HG03103 (cell line): ENCODE measurements around the gene NATD1.

Experiments
- ATAC-seq: cut with Tn5 transposase; IDR thresholded peaks from one replicate; pipeline ENCODE4 v1.9.1; 2021; ENCODE audit warnings: low read depth; ENCODE audit not compliant: unreplicated experiment

Gene NATD1, protein sequence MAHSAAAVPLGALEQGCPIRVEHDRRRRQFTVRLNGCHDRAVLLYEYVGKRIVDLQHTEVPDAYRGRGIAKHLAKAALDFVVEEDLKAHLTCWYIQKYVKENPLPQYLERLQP

DNA sequence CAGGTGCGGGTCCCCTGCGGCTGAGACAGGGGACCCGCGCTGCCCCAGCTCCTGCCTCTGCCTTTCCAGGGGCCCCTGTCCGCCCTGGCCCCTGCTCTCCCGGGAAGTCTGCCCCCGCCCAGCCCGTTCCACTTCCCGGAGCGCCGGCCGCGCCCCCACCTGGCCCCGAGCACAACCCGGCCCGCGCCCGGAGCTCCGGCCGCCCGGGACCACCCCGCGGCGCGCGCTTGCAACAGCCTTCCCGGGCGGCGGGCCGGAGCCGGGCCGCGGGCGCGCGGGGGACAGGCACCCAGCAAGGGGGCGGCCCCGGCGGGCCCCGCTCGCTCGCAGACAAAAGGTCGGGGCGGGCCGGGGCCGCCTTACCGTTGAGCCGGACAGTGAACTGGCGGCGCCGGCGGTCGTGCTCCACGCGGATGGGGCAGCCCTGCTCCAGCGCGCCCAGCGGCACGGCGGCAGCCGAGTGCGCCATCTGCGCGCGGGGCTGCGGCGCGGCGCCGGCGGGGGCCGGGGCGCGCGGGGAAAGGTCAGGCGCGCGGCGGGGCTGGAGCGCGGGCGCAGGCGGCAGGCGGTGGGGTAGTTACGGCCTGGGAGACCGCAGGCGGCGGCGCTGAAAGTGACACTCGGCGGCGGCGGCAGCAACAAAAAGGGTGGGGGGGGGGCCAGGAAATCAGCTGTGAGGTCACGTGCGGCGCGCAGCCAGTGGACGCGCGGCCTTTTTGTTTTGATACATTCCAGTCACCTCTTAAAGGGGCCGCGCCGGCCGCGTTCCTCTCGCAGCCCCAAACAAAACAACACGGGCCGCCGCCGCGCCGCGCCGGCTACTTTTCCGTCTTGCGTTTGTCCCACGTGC lies at the start of gene NATD1:
NATD1 (minus strand) TSS at position 615 of the 850 bp plus-strand sequence; CDS start at position 469, 146 bp downstream.
- peak; percentile 57 for ATAC-seq

- ATAC-seq, result no peak
Observed at GRCh38 chr17:21301593-21302550, 48.7 kb upstream of the NATD1 start.

DNA sequence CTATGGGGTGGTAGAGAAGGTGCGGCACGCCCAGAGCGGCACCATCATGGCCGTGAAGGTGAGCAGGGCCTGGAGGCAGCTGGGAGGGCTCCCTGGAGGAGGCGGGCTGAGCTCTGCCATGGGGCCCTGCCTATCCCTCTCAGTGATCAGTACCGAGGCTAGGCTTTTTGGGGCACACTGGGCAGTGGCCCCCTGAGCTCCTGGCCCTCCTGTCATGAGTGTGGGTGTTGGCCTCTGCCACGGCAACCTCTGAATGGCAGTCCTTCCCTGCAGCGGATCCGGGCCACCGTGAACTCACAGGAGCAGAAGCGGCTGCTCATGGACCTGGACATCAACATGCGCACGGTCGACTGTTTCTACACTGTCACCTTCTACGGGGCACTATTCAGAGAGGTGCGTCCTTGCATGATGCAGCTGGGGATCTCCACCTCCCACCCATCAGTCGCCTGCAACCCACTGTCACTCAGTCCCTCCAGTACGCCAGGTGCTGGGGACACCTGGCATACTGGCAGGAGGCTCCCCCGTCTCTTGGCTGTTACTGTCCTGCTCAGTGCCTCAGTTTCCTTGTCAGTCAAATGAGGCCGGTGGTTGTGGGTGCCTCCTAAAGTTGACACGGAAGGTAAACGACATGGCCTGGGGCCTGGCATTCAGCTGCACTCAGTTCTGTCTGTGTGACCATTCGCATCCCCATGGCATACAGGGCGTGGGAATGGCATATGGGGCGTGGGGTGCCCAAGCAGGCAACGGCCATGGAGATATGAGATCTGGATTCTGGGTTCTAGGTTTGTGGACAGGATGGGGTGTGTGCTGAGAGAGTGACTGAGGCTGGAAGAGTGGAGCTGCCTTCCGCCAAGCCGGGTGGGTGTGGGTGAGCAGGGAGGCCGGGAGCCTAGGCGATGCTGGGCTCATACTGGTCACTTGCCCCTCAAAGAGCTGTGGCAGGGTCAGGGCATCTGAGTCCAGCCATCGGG lies 47.7 kb upstream of the NATD1 start:
- no peak for ATAC-seq

DNA sequence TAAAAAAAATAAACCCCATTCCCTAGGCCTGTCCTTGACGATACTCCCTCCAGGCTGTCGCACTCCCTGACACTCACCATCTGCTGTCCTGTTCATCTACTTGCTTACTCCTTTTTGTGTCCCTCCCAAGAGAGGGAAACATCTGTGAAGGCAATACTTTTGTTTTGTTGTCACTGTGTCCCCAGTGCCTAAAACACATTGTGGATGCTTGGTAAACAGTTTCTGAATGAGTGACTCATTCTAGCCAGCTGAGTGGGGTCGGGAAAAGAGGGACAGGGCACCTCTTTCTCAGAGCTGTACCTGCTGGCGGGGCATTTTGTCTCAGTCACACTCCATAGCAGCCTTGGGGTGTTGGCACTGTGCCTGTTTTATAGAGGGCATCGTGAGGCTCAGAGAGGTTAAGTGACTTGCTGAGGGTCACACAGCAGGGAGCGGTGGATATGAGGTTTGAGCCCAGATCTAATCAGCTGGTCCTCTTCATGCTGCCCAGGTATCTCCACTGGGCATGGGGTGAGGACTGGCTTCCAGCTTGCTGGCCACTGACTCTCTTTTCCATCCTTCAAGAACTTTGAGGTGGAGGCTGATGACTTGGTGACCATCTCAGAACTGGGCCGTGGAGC lies 46.9 kb upstream of the NATD1 start:
- ATAC-seq, result no peak

DNA sequence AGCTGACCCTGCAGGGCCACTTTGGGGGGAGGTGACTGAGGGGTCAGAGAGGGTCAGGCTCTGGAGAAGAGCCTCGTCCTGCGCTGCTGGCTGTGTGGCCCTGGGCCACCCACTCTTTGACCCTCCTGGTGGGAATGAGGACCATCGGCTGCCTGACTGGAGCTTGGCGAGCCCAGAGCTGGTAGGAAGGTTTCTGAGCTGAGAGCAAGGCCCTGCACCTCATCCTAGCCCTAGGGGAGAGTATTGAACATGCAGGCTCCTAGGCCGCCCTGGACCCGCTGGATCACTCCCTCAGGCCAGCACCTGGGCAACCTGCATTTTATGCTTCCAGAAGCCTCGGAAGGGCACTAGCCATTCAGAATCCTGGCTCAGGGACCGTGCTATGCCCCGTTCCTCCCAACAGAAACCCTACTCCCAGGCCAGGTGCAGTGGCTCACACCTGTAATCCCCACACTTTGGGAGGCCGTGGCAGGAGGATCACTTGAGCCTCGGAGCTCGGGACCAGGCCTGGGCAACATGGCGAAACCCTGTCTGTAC lies 45.8 kb upstream of the NATD1 start:
- no peak for ATAC-seq

GRCh38 chr17:21298056-21298982 lies 45.1 kb upstream of the NATD1 start:
- no peak for ATAC-seq

DNA sequence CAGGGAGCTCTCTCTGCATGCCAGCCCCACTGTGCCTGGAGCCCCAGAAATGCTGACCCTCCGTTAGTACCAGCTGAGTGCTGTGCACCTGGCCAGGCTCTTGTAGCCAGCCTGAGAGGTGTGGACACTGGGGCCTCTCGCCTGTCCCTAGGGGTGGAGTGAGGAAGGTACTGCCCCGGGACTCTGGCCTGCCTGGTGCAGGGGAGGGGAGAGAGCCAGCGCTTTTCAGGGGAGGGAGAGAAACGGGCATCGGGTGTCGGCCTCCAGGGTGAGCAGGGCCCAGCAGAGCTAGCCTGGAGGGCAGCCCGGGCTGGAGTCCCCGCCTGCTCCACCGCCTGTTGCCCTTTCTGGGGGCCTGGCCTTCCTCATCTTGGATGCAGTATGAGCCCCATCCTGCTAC lies 44.4 kb upstream of the NATD1 start:
- ATAC-seq, result no peak

- no peak for ATAC-seq
Observed at GRCh38 chr17:21297026-21297520, 43.9 kb upstream of the NATD1 start.

GRCh38 chr17:21296097-21297025 lies 43.2 kb upstream of the NATD1 start:
- ATAC-seq, result no peak

DNA sequence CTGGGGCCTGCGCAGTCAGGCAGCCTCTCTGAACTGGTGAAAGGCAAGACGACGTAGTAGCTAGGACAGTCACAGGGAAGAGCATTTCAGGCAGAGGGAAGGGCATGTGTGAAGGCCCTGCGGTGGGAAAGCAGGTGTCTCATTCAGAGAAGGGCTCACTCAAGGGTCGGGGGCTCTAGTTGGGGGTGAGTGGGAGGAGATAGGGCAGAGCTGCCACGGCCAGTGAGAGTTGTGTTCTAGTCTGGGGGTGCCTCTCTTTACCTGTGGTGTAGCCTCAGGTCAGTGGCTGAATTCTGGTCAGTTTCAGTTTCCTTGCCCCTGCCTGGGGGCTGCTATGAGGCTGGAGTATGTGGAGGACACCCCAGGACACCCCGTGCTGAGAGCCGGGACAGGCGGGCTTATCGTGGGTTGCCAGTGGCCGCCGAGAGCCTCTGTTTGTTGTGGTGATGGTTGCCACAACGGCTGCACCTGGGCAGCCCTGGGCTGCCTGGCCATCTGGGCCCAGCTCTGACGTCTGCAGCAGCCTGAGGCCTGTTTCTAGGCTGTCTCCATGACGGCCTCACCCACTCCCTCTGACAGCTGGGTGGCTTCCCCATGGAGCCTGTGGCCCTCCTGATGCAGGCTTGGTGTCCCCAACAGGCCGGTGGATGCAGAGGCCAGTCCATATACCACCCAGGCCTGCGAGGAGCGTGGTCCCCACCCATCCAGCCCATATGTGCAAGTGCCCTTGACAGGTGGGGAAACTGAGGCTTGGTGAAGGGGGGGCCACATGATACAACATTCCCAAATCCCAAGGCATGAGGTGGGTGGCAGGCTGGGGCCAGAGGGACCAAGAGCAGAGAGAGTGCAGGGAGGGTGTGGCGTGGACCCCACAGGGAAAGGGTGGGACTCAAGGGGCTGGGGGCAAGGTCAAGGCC lies 42.1 kb upstream of the NATD1 start:
- ATAC-seq, result no peak

DNA sequence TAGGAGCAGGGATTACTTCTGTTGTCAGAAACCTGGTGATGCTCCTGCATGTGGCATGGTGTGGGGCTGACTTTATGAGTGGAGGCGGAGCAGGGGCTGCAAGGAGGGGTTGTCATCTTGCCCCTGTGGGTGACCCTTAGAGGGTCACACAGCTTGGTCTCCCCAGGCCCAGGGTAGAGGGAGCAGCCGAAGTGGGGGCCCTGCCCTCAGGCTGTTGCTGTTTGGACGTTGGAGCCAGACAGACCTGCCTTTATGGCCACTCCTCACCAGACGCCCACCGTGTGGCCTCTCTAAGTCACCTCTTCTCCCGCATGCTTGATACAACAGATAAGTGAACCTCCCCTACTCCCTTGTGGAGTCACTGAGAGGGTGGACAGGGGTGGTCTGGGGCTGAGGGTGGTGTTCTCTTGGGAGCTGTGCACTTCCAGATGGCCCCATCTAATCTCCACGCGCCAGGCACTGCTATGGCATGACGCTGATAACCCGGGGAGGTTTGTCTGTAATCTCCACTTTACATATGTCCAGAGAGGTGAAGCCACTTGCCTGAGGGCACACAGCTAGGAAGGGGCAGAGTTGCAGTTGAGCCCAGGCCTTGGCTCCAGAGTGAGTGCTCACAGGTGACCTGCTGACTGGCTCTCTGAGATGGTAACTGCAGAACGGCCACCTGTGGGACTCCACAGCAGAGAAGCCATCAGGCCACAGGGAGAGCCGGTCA lies 41.3 kb upstream of the NATD1 start:
- ATAC-seq, result no peak

DNA sequence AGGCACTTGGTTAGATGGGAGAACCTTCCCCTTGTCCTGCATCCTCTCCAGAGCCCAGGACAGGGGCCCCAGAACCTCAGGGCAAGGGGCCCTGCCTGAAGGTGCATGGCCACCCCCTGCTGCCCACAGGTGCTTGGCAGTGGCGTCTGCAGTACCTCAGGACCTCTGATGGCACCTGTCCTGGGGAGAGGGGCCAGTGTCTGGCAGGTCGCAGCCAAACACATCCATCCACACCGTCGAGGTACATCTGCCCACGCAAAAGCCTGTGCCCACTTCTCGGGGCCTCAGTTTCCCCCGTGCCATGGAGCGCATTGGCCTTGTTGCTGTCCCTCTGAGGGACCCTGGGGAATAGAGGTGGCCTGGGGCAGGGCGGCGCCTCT lies 40.6 kb upstream of the NATD1 start:
- ATAC-seq, result no peak

GRCh38 chr17:21292867-21293830 lies 39.9 kb upstream of the NATD1 start:
- no peak for ATAC-seq

DNA sequence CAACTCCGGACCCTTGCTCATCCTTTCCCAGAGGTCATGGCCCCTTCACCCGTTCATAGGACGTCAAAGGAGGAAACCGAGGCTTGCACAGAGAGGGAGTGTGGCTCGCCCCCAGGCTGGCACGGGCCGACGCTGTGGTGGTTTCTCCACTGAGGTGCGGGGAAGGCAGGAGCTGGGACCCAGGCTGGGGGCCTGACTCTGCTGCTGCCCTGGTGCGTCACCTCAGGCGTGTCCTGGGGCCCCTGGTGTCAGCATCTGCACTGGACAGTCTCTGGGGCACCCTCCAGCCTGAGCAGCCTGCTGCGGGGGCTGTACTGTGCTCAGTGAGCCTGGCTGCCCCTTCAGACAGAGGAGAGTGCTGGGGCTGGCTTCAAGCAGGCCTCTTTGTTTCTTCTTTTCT lies 38.7 kb upstream of the NATD1 start:
- ATAC-seq, result no peak
